22Rv1 (cell line): Measurements from ENCODE around the gene ZNF516.

Experiments
- H3K27ac ChIP-seq: fragments of 450-650 bp; 2 replicates; pipeline ENCODE4 v1.5.1; 2017
- CTCF ChIP-seq: fragments of 450-650 bp; IDR thresholded peaks from 2 replicates; pipeline ENCODE4 v1.5.1; 2017; ENCODE audit warnings: mild to moderate bottlenecking
- ZFX ChIP-seq: fragments of 450-650 bp; IDR thresholded peaks from 2 replicates; pipeline ENCODE4 v1.6.1; 2017; ENCODE audit warnings: antibody characterized with exemption, borderline replicate concordance

Gene ZNF516

GRCh38 chr18:76386886-76387285 lies 108.2 kb downstream of the ZNF516 start:
- H3K27ac ChIP-seq, result no peak overlapping the region
- TF ChIP-seq CTCF (no peak), ZFX (no peak)

- no peak overlapping the region for H3K27ac ChIP-seq
- TF ChIP-seq ZFX (no peak), CTCF (no peak)
Measured at GRCh38 chr18:76386071-76386470, 109.0 kb downstream of the ZNF516 start.

GRCh38 chr18:76385681-76385975 lies 109.4 kb downstream of the ZNF516 start:
- no peak overlapping the region for H3K27ac ChIP-seq
- no peak for TF ChIP-seq CTCF
- no peak for TF ChIP-seq ZFX

- H3K27ac ChIP-seq, result no peak overlapping the region
Measured at GRCh38 chr18:76384861-76385680, 110.0 kb downstream of the ZNF516 start.

GRCh38 chr18:76384114-76384790 lies 110.8 kb downstream of the ZNF516 start:
- TF ChIP-seq CTCF (no peak), ZFX (no peak)
- H3K27ac ChIP-seq, result no peak overlapping the region

More at GRCh38 chr18:76384861-76385680, 110.0 kb downstream of the ZNF516 start:
- TF ChIP-seq CTCF (no peak), ZFX (no peak)

GRCh38 chr18:76383636-76384035 lies 111.4 kb downstream of the ZNF516 start:
- TF ChIP-seq ZFX, result no peak
- no peak for TF ChIP-seq CTCF
- no peak overlapping the region for H3K27ac ChIP-seq

- no peak for TF ChIP-seq CTCF
- no peak for TF ChIP-seq ZFX
- no peak overlapping the region for H3K27ac ChIP-seq
Measured at GRCh38 chr18:76382275-76382674, 112.8 kb downstream of the ZNF516 start.
